K562 (cell line): ENCODE results near the gene HOXA5.

Experiments used
- FOXP1 ChIP-seq: sonication (generic); formaldehyde crosslinking; IDR thresholded peaks from 2 replicates; pipeline ENCODE4 v1.8.0; 2022; ENCODE audit warnings: mild to moderate bottlenecking, missing genetic modification reagents
- IRF2 ChIP-seq: sonication (generic); formaldehyde crosslinking; IDR thresholded peaks from 2 replicates; pipeline ENCODE4 v1.8.1; 2022; ENCODE audit warnings: mild to moderate bottlenecking, missing genetic modification reagents
- L3MBTL2 ChIP-seq: fragments of 450-650 bp; IDR thresholded peaks from 2 replicates; pipeline ENCODE4 v1.6.1; 2016; ENCODE audit warnings: mild to moderate bottlenecking, moderate library complexity
- NR0B1 ChIP-seq: fragments of 450-650 bp; IDR thresholded peaks from one replicate; pipeline ENCODE4 v1.6.1; 2018; ENCODE audit warnings: mild to moderate bottlenecking, moderate library complexity; ENCODE audit not compliant: partially characterized antibody
- RBM22 ChIP-seq: fragments of 200-400 bp; formaldehyde crosslinking; IDR thresholded peaks from 2 replicates; pipeline ENCODE4 v1.6.1; 2018; ENCODE audit warnings: low read length, low read depth; ENCODE audit not compliant: poor library complexity, severe bottlenecking
- TBP ChIP-seq: optimal IDR thresholded peaks from 2 replicates; pipeline ENCODE3; 2011; ENCODE audit warnings: low read depth, low read length, improper control_type of control experiment
- ZNF274 ChIP-seq: IDR thresholded peaks from 2 replicates; pipeline ENCODE4 v1.6.1; 2011; ENCODE audit warnings: low read depth, mild to moderate bottlenecking, low read length, moderate library complexity, borderline replicate concordance
- ZNF324 ChIP-seq: fragments of 250-450 bp; sonication (Bioruptor Pico); IDR thresholded peaks from 2 replicates; pipeline ENCODE4 v1.4.0; 2020; ENCODE audit warnings: mild to moderate bottlenecking
- TF ChIP-seq, protein P1 (sequence below), 3 experiments: IDR thresholded peaks in 2 of 3; conservative IDR thresholded peaks in 1 of 3; 2 replicates each; pipeline ENCODE4 v1.5.1; 2011 to 2012; ENCODE audit warnings: low read length in 3 of 3, mild to moderate bottlenecking in 3 of 3, control low read depth in 2 of 3, improper control_type of control experiment in 1 of 3, inconsistent platforms in 1 of 3, low read depth in 1 of 3, mixed read lengths in 1 of 3, moderate library complexity in 1 of 3; ENCODE audit not compliant: insufficient read depth in 2 of 3
- TF ChIP-seq, protein P2 (sequence below): IDR thresholded peaks from 2 replicates; pipeline ENCODE4 v1.6.1; 2016; ENCODE audit warnings: missing genetic modification characterization, missing compliant biosample characterization
- TF ChIP-seq, protein P3 (sequence below), 2 experiments: IDR thresholded peaks; 2 replicates each; pipeline ENCODE4 v1.6.1; 2012; ENCODE audit warnings: improper control_type of control experiment in 2 of 2, low read depth in 2 of 2, low read length in 2 of 2, borderline replicate concordance in 1 of 2
- TF ChIP-seq, protein P4 (sequence below), 2 experiments: fragments of 450-650 bp in 1 of 2; sonication (generic) in 1 of 2; formaldehyde crosslinking in 1 of 2; IDR thresholded peaks; 2 replicates each; pipeline versions ENCODE4 v1.7.1 to v1.9.0; 2016 to 2022; ENCODE audit warnings: inconsistent platforms in 1 of 2, mild to moderate bottlenecking in 1 of 2, missing genetic modification reagents in 1 of 2
- TF ChIP-seq, protein P5 (sequence below): fragments of 450-650 bp; IDR thresholded peaks from 2 replicates; pipeline ENCODE4 v1.6.1; 2016; ENCODE audit warnings: missing biosample characterization, missing genetic modification characterization

GRCh38 chr7:27093184-27093895 lies 50.1 kb downstream of the HOXA5 start:
- TF ChIP-seq ZNF324 (CRISPR knock-in tag) (no peak), IRF2 (no peak), RBM22 (no peak), TBP (no peak), FOXP1 (CRISPR knock-in tag) (no peak), ZNF274 (no peak), NR0B1 (no peak), L3MBTL2 (no peak)
- TF ChIP-seq, protein P1, sequence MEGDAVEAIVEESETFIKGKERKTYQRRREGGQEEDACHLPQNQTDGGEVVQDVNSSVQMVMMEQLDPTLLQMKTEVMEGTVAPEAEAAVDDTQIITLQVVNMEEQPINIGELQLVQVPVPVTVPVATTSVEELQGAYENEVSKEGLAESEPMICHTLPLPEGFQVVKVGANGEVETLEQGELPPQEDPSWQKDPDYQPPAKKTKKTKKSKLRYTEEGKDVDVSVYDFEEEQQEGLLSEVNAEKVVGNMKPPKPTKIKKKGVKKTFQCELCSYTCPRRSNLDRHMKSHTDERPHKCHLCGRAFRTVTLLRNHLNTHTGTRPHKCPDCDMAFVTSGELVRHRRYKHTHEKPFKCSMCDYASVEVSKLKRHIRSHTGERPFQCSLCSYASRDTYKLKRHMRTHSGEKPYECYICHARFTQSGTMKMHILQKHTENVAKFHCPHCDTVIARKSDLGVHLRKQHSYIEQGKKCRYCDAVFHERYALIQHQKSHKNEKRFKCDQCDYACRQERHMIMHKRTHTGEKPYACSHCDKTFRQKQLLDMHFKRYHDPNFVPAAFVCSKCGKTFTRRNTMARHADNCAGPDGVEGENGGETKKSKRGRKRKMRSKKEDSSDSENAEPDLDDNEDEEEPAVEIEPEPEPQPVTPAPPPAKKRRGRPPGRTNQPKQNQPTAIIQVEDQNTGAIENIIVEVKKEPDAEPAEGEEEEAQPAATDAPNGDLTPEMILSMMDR (IDR thresholded peaks at IDR 0.05 in 2 of 3, conservative IDR thresholded peaks at IDR 0.05 in 1 of 3; ENCODE audit: insufficient read depth in 2 of 3, low read depth in 1 of 3, low read length in 3 of 3) = no peak
- TF ChIP-seq, protein P2, sequence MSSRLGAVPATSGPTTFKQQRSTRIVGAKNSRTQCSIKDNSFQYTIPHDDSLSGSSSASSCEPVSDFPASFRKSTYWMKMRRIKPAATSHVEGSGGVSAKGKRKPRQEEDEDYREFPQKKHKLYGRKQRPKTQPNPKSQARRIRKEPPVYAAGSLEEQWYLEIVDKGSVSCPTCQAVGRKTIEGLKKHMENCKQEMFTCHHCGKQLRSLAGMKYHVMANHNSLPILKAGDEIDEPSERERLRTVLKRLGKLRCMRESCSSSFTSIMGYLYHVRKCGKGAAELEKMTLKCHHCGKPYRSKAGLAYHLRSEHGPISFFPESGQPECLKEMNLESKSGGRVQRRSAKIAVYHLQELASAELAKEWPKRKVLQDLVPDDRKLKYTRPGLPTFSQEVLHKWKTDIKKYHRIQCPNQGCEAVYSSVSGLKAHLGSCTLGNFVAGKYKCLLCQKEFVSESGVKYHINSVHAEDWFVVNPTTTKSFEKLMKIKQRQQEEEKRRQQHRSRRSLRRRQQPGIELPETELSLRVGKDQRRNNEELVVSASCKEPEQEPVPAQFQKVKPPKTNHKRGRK = no peak
- TF ChIP-seq, protein P3, sequence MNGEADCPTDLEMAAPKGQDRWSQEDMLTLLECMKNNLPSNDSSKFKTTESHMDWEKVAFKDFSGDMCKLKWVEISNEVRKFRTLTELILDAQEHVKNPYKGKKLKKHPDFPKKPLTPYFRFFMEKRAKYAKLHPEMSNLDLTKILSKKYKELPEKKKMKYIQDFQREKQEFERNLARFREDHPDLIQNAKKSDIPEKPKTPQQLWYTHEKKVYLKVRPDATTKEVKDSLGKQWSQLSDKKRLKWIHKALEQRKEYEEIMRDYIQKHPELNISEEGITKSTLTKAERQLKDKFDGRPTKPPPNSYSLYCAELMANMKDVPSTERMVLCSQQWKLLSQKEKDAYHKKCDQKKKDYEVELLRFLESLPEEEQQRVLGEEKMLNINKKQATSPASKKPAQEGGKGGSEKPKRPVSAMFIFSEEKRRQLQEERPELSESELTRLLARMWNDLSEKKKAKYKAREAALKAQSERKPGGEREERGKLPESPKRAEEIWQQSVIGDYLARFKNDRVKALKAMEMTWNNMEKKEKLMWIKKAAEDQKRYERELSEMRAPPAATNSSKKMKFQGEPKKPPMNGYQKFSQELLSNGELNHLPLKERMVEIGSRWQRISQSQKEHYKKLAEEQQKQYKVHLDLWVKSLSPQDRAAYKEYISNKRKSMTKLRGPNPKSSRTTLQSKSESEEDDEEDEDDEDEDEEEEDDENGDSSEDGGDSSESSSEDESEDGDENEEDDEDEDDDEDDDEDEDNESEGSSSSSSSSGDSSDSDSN (IDR thresholded peaks at IDR 0.05; ENCODE audit: borderline replicate concordance in 1 of 2, low read depth in 2 of 2, low read length in 2 of 2) = no peak
- TF ChIP-seq, protein P4, sequence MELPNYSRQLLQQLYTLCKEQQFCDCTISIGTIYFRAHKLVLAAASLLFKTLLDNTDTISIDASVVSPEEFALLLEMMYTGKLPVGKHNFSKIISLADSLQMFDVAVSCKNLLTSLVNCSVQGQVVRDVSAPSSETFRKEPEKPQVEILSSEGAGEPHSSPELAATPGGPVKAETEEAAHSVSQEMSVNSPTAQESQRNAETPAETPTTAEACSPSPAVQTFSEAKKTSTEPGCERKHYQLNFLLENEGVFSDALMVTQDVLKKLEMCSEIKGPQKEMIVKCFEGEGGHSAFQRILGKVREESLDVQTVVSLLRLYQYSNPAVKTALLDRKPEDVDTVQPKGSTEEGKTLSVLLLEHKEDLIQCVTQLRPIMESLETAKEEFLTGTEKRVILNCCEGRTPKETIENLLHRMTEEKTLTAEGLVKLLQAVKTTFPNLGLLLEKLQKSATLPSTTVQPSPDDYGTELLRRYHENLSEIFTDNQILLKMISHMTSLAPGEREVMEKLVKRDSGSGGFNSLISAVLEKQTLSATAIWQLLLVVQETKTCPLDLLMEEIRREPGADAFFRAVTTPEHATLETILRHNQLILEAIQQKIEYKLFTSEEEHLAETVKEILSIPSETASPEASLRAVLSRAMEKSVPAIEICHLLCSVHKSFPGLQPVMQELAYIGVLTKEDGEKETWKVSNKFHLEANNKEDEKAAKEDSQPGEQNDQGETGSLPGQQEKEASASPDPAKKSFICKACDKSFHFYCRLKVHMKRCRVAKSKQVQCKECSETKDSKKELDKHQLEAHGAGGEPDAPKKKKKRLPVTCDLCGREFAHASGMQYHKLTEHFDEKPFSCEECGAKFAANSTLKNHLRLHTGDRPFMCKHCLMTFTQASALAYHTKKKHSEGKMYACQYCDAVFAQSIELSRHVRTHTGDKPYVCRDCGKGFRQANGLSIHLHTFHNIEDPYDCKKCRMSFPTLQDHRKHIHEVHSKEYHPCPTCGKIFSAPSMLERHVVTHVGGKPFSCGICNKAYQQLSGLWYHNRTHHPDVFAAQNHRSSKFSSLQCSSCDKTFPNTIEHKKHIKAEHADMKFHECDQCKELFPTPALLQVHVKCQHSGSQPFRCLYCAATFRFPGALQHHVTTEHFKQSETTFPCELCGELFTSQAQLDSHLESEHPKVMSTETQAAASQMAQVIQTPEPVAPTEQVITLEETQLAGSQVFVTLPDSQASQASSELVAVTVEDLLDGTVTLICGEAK (IDR thresholded peaks at IDR 0.05) = no peak
- TF ChIP-seq, protein P4 (CRISPR knock-in tag; IDR thresholded peaks at IDR 0.05) = no peak
- TF ChIP-seq, protein P5, sequence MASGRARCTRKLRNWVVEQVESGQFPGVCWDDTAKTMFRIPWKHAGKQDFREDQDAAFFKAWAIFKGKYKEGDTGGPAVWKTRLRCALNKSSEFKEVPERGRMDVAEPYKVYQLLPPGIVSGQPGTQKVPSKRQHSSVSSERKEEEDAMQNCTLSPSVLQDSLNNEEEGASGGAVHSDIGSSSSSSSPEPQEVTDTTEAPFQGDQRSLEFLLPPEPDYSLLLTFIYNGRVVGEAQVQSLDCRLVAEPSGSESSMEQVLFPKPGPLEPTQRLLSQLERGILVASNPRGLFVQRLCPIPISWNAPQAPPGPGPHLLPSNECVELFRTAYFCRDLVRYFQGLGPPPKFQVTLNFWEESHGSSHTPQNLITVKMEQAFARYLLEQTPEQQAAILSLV (tag) = no peak
